Myocyte (in vitro differentiated cells): ENCODE data around the gene CYP8B1. TPM values are rescaled to one million over a fixed set of nuclear protein-coding genes. Genes with fewer than 3 reads are reported as not detected.

Experiments
- DNase-seq: peaks from one replicate; pipeline ENCODE4 v3.0.0-alpha.2; 2012; ENCODE audit warnings: low read depth
- total RNA-seq: library from RNA; depleted of rRNA; stranded (reverse); fragments of >200 nt; gene quantifications from 2 replicates; pipeline ENCODE4 v1.2.3, GENCODE V29; 2014

Gene CYP8B1
- total RNA-seq, 1 donor from 2014 or later: not detected

GRCh38 chr3:42853739-42854302 lies 21.9 kb downstream of the CYP8B1 start:
- DNase-seq: no peak

- no peak for DNase-seq
Measured at GRCh38 chr3:42853056-42853455, 22.6 kb downstream of the CYP8B1 start.

GRCh38 chr3:42852441-42852840 lies 23.2 kb downstream of the CYP8B1 start:
- peak; percentile 44 for DNase-seq

- DNase-seq: peak; percentile 84
Measured at GRCh38 chr3:42851228-42851834, 24.3 kb downstream of the CYP8B1 start.

DNA sequence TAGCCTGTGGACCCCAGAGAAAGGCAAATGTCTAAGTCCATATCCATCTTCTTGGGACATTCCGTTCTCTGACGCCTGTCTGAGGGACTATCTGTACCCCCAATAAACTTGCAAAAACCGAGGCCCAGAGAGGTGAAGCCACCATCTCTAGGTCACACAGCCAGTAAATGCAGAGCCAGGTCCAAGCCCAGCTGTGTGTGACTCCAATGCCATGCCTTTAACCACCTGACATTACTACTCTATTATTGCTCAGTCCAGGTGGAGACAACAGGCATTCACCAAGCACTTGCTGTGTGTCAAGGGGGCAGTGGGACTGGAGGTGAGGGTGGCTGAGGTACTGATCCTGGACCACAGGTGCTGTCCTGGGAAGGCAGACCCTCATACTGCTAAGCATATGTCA lies 25.4 kb downstream of the CYP8B1 start:
- no peak for DNase-seq

GRCh38 chr3:42849017-42849416 lies 26.7 kb downstream of the CYP8B1 start:
- DNase-seq: peak; percentile 57

DNA sequence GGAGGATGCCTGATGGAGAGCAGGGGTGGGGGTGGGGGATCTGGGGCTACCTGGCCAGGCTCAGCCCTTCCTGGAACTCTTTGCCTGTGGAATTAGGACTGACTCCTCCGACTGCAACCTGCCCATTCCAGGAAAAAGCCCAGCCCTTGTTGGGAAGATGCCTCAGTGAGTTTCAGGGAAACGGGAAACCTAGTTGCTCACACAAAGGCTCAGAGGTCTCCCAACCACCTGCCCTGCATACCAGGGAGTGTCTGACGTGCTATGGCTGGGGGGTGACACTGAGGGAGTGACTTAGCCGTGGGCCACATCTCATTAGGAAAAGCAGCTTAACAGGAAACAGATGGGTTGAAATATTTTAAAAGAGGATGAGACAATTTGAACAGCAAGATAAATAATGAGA lies 27.9 kb downstream of the CYP8B1 start:
- peak; percentile 56 for DNase-seq

DNA sequence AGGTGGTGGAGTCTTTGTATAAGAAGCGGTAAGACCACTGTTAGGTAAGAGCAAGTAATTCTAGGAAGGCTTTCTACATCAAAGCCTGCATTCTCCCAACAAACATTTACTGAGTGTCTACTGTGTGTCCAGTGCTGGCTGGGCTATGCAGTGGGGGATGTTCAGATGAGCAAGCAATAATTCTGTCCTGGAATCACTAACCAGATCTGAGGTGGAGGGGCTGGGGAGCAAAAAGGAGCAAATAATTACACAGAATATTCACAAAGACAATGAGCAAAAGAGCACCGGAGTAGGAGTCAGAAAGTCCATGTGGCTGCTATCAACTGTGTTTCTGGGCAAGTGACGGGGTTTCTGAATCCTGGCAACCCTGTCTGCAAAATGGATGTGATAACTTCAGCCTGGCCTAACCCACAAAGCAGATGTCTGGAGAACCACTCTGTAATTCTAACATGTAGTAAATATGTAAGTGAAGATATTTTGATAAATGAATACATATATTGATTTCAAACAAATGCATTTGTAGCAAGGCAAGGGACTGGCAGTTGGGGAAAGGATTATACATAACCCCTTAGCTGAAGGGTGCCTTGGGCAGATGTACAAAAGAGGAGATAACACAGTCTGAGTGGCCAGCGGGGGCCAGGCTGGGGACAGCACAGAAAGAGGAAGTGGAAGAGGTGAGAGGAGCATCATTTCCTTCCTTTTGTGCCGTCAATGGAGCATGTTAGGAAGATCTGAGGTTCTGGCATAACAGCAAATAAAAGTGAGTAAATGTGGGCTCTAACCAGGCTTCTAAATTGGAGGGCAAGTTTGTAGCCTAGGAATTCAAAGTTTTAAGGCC lies 28.8 kb downstream of the CYP8B1 start:
- DNase-seq: no peak

DNA sequence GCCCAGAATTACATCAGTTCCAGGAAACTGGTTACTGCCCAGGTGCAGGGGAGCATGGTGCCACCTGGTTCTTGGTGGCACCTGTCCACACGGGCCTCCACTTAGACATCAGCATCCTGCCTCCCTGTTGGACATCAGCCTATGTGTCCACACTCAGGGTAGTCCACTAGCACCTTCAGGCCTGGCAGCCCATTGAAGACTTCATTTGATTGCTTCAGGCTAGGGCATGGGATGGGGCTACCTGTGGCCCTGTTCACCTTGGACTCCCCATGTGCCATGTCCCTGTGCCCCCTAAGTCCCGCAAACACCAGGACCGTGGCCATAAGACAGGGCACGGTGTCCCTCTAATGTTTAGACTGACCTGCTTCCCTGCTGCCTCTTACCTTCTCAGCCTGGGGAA lies 30.9 kb downstream of the CYP8B1 start:
- no peak for DNase-seq

GRCh38 chr3:42844412-42844713 lies 31.3 kb downstream of the CYP8B1 start:
- peak; percentile 58 for DNase-seq

DNA sequence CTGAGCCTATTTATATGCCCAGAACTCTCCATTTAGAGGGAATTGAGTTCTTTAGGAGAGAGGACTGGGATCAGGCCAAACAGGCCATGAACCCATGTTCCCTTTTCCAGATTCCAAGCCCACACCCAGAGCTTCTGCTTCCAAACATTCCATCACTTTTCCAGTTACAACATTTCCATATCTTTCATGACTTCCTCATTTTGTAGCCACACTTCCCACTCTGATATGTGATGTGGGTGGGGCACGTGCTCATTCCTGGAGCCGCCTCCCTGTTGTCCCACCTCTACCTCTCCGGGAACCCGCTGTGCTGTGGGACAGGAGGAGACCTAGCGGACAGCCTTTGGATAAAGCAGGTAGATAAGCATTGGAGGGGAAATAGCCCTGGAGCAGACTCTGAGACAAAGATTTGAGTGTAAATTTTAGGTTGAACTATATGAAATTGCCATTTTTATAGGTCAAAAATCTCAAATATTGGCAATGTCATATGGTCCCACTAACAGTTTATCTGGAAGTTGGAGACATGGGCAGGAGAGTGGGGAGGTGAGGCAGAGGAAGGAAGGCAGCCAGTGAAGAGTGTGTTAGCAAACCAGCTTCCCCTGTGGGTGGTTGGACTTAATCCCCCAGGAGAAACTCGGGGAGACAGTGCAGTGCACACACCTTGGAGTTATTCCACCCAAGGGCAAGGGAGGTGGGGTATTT lies 31.8 kb downstream of the CYP8B1 start:
- DNase-seq: no peak

- no peak for DNase-seq
Measured at GRCh38 chr3:42841332-42841731, 34.3 kb downstream of the CYP8B1 start.

DNA sequence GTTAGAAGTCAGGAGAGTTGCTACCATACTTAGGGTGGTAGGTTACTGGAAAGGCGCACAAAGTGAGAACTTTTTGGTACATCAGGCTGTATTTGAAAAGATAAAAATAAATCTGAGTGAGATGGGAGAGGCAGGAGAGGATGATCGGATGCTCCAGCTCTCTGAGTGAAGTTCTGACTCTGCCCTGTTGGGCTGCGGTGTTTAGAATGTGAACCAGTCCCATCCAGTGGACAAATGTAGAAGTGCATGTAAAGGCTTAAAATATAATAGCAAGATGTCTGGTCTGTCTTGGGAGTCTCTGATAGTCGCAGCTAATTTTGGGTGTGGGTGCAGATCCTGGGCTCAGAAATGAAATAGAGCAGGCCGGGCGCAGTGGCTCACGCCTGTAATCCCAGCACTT lies 36.1 kb downstream of the CYP8B1 start:
- DNase-seq: peak; percentile 83

- no peak for DNase-seq
Measured at GRCh38 chr3:42838571-42838970, 37.1 kb downstream of the CYP8B1 start.

DNA sequence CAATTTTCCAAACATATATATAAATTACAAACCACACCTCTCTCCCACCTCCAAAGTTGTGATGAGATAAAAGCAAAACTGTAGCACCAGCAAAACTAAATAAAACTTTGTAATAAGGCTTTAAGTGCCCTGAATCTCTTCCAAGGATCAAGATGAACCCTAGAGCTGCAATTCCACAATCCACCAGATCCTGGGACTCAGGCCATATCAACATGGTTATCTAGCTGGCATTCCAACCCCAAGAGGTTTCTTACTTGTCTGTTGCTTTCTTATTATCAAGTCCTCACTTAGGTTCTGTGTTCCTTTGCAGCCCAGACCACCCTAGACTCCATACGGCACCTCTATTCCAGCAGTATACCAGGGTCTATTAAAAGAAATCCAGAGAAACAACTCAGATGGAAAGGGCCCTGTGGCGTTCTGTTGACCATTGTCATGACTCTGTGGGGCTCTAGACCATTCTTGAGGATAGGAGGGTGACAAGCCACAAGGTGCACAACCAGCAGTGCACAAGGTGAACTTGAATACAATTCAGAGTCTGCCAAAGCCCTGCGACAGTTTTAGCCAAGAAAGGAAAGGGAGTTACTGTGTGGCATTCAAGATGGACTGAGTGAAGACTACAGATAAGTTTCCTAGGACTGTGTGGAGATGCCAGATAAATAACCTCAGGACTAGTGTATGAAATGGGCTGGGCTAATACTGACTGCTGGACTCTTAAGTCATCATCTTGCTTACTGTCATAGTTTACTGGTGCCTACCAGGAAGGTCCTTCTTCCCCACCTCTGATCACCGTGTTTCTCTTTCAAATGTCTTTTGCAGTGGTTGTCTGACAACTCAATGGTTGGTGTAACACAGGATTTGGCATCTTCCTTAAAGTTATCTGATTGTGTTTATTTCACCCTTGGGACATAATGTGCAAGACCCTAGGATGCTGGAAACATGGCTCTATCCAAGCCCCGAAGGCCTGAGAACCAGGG lies 39.2 kb downstream of the CYP8B1 start:
- no peak for DNase-seq

DNA sequence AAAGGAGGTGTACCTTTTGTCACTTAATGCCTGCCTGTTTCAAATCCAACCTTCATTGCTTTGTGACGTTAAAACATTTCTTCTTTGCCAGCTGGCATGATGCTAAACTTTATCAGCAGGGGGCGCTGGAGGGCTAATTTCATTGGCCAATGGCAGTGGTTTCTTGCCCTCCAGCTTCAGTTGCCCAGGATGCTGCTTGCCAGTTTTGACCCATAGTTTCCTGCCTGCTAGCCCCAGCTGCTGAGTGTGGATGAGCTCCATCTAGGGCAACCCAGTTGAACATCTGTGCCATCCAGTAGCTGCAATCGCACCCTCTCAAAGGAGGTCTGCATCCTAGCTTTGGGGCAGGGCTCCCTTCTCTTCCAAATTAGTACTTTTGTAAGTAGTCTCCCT lies 44.4 kb downstream of the CYP8B1 start:
- peak; percentile 80 for DNase-seq

DNA sequence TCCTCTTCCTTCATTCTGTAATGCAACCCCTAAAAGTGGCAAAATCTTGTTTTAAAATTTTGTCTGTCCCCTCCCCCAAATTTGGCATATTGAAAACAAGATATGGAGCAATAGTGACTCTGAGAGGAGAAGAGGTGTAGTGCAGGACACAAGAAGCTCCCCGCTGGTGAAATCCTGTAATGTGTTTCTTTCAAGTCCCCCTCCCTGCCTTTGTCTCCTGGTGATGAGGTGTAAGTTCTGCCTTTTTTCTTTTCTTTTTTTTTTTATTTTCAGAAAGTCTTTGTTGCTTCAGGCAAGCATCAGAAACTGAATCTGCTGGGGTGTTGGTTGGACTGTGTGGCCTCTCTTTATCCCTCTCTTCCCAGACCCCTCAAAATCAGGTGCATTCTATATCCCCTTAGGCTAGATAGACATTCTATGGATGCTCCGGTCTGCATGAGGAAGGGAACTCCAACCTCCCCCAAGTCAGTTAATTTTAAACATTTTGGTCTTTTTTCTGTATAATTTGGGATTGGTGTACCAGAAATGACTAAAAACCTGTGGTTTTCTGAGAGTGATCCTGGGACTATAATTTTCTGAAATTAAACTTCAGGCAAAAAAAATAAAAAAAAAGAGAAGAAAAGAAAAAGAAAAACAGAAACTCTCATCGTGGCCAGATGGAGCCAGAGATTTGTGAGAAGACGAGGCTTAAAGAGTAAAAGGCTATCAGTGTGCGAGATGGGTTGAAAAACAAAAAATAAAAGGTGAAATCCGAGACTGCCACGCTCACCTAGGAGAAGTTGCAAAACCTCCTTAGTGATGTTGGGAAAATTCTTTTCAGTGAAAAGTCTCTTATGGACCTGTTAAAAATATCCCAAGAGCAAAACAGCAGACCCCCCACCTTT lies 45.0 kb downstream of the CYP8B1 start:
- DNase-seq: peak; percentile 37

- no peak for DNase-seq
Measured at GRCh38 chr3:42829628-42830436, 45.8 kb downstream of the CYP8B1 start.

GRCh38 chr3:42829083-42829627 lies 46.5 kb downstream of the CYP8B1 start:
- no peak for DNase-seq
